ENCODE data around the gene CD33.

DNA sequence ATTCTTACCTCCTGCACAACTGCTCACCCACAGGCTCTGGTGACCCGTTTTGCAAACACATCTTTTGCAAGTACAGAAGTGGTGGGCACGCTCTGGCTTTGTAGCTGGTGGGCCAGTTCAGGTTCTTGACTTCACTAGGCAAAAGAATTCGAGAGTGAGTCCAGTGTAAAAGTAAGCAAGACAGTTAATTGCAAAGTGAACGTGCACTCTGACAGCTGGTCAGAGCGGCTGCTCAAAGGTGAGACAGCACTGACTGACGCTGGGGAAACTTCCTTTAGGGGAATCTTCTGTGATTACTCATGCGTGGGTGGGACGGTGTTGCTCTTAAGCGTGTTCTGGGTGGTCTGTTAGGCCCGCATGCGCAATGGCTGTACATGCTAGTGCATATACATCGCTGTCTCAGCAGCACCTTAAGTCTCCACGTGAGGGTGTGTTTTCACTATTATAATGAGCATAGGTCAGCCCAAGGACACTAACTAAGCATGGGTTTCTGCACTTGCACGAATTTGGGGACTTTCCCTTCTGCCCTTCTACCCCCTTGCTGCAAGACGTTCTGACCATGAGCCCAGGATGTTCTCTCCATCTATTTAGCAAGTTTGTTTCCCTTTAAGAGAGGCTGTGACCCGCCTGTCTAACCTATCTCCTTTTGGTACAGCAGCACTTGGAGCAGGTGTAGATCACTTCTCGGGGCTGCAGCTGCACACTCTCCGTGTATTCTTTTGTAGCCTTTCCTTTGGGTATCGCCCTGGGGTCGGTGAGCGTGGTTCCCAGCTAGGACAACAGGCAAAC is 30.2 kb upstream of the CD33 start:
- TF ChIP-seq POLR2A (IDR thresholded peaks at IDR 0.05): no peak
- TF ChIP-seq, protein P1, sequence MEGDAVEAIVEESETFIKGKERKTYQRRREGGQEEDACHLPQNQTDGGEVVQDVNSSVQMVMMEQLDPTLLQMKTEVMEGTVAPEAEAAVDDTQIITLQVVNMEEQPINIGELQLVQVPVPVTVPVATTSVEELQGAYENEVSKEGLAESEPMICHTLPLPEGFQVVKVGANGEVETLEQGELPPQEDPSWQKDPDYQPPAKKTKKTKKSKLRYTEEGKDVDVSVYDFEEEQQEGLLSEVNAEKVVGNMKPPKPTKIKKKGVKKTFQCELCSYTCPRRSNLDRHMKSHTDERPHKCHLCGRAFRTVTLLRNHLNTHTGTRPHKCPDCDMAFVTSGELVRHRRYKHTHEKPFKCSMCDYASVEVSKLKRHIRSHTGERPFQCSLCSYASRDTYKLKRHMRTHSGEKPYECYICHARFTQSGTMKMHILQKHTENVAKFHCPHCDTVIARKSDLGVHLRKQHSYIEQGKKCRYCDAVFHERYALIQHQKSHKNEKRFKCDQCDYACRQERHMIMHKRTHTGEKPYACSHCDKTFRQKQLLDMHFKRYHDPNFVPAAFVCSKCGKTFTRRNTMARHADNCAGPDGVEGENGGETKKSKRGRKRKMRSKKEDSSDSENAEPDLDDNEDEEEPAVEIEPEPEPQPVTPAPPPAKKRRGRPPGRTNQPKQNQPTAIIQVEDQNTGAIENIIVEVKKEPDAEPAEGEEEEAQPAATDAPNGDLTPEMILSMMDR (IDR thresholded peaks at IDR 0.05): no peak

All from right lobe of liver (tissue), 4 donors.